ENCODE data around the gene PTPRN2.
"Not testable (repeated sequence)": the region's sequence is repeated elsewhere in the genome, so short reads cannot be mapped to it uniquely, and the experiment has no call there.

Gene PTPRN2

DNA sequence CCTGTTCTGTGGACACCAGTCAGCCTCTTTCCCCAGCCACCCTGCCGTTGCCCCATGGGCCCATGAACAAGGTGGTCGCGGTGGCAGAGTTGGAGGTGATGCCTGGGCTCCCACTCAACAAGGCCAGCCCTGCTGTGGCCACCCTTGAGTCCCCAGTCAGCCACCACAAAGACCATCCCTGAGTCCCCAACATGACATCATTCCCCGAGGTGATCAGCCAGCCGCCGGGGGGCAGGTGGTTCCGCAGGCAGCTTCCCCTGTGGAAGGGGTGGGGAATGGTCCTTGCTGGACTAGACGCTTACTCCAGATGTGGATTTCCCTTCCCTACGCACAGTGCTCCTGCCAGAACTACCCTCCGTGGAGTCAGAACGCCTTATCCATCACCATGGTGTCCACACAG is 271.7 kb downstream of the PTPRN2 start:
- DNase-seq = no peak

DNA sequence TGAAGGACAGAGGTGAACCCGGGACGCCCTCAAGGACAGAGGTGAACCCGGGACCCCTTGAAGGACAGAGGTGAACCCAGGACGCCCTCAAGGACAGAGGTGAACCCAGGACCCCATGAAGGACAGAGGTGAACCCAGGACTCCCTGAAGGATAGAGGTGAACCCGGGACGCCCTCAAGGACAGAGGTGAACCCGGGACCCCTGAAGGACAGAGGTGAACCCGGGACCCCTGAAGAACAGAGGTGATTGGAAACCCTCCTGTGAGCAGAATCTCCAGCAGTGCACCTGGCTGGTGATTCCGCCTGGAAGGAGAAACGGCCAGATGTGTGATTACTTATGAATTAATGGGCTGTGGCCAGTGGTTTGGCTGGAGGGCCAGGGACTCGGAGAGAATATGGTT is 272.3 kb downstream of the PTPRN2 start:
- no peak for DNase-seq

DNA sequence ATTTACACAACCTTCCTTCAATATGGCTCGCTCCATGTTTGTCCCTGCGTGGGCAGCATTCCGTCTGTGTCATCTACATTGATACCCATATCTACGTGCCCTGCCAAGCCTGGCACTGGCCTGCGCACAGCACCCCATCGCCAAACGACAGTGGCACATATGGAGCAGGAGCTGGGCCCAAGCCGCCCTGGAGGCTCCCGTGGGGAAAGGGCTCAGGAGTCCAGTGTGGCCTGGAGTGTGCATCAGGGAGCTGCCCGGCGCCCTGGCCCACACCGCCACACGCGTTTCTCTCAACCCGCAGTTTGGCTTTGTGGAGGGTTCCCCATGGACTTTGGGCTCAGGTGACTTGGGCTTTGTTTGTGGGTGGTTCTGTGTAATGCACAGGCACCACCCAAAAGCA is 273.2 kb downstream of the PTPRN2 start:
- DNase-seq = no peak

DNA sequence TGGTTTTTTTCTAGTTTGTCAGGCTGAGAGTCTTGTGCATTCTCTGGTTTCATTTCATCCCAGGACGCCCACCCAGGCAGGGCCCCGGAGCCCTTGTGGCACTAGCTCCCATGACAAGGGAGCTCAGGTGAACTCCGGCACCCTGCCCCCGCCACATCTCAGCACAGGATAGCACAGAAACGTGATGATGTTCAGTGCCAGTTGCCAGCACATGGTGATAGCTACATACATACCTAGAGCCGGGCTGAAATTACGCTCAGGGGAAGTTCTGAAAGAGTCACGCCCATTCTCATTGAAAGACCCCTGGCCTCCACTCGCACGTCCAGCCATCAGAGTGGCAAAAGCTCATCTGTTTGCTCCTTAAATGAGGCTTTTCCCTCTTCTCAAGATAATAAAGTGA is 273.7 kb downstream of the PTPRN2 start:
- DNase-seq = no peak

DNA sequence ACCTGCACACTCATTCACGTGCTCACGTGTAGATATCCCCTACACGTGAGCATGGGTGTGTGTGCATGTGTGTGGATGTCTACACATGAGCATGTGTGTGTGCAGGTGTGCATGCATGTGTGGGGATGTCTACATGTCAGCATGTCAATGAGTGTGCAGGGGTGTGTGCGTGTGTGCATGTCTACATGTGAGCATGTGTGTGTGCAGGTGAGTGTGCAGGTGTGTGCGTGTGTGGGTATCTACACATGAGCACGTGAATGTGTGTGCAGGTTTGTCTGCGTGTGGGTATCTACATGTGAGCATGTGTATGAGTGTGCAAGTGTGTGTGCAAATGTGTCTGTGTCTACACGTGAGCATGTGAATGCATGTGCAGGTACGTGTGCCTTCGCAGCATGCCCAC is 274.8 kb downstream of the PTPRN2 start:
- DNase-seq = no peak

DNA sequence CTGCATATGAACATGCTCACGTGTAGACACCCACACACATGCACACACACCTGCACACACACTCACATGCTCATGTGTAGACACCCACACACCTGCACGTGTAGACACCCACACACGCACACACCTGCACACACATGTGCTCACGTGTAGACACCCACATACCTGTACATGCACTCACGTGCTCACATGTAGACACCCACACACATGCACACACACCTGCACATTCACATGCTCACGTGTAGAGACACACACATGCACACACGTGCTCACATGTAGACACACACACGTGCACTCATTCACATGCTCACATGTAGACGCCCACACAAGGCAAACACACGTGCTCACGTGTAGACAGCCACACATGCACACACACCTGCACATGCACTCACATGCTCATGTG is 275.8 kb downstream of the PTPRN2 start:
- DNase-seq = no peak

DNA sequence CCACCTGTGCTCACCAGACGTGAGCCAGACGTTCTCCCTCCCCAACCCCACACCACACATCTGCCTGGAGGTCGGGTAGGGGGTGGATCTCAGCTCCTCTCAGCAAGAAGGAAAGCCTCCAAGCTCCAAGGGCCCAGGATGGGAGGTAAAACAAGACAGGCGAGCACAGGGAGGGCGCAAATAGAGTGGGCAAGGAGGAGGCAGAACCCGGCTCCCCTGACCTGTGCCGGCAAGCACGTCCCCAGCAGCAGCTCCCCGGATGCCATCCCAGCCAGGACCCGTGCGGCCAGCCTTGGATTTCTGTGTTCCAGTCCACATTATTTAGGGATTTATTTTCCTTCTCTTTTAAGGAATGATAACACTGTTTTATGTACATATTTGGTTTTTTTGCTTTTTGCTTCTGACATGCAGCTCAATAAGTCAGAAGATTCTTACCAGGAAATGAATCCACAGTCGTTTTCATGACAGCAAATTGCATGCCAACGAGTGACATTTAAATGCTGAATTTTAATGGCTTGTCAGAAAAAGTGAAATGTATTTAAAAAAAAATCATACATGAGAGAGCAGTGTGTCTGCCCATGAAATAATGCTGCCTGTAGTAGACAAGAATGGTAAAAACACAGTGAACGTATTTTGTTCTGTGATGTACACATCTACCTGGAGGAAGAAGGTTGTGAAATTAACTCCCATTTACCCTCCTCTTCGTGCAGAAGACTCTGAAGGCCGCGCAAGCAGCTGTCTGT is 276.5 kb downstream of the PTPRN2 start:
- DNase-seq = no peak

DNA sequence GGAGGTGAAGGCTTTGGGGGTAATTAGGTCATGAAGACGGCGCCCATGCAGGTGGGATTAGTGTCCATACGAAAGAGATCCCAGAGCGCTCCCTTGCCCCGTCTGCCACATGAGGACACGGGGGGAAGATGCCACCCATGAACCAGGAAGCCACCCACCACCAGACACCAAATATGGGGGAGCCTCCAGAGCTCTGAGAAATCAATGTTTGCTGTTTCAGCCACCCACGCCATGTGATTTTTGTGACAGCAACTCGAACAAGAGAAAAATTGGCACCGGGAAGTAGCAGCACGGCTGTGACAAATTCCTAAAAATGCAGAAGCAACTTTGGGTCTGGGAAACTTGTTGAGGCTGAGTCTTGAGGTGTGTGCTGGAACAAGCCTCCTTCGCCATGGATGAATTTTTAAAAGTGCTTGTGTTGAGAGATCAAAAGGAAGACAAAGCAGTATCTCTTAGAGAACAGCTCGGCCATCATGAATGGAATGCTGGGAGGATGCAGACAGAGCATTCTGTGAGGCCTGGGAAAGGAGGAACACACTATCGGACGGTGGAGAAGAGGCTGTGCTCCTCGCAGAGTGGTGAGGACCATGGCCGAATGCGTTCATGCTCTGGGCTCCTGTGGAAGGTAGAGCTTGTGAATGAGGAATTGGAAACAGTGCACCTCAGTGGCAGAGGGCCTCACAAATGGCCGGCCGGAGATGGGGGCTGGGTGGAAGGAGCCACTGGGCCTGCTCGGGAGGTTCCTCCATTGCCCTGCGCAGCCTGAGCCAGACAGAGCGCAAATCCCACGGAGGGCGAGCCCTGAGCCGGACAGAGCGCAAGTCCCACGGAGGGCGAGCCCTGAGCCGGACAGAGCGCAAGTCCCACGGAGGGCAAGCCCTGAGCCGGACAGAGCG is 277.5 kb downstream of the PTPRN2 start:
- DNase-seq = no peak

DNA sequence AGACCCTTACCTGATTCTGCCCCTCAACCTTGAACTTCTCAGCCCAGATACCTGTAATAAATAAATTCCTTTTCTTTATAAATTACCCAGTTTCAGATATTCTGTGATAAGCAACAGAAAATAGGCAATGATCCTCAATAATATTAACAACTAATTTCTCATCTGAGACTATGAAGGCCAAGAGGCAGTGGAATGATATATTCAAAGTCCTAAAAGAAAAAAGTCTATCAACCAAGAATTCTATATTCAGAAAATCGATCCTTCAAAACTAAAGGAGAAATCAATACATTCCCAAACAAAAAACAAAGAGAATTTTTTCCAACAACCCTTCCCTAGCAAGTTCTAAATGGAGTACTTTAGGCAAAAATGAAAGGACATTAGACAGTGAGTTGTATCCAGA is 279.6 kb downstream of the PTPRN2 start:
- DNase-seq = no peak

DNA sequence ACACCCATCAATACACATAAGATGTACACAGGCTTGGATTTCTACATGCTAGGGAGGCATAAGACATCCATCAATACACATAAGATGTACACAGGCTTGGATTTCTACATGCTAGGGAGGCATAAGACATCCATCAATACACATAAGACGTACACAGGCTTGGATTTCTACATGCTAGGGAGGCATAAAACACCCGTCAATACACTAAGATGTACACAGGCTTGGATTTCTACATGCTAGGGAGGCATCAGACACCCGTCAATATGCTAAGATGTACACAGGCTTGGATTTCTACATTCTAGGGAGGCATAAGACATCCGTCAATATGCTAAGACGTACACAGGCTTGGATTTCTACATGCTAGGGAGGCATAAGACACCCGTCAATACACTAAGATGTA is 283.6 kb downstream of the PTPRN2 start:
- not testable (repeated sequence) for DNase-seq

DNA sequence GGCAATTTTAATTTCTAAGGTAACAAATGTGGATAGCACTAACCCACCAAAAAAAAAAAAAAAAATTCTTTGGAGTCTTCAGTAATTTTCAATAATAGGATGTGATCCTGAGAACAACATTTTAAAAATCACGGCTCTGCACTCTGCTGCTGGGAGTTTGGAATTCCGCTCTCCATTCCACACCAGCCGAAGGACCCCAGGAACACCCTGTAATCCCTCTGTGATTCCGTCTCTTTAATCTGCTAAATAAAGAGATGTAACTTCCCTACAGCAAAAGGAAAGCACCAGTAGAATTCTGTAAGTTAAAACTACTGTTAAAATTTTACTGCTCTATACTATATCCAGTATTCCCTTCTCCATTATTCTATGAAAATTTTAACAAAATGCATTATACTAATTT is 284.5 kb downstream of the PTPRN2 start:
- DNase-seq = no peak

DNA sequence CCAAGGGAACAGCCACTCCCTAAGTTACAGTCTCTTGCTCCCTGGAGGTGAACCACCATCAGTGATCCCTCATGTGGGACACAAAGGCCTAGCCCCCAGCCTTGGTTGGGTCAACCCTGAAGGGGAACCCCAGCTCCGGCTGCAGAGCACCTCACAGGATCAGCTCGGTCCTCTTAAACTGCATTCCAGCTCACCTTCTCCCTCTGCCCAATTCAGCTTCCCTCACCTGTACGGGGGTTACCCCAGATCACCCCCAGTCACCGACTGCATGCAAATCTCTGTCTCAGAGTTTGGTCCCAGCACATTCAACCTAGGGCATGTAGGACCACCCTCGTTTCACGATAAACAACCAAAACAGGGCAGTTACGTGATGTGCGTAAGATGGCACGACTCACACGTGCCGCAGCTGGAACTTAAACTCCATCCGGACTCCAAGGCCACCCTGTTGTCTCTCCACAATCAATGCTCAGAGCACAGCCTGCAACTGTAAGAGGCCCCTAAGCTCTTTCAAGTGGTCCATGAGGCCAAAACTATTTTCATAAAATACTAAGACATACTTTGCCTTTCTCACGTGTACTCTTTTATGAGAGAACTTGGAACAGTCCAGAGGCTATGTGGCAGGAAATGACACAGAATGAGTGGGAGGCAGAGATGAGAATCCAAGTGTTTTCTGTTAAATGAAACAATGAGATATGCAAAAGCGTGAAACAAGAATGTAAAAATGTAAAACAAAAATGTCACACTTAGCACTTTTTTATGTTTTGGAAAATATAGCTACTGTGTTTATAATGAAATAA is 285.2 kb downstream of the PTPRN2 start:
- DNase-seq = no peak

DNA sequence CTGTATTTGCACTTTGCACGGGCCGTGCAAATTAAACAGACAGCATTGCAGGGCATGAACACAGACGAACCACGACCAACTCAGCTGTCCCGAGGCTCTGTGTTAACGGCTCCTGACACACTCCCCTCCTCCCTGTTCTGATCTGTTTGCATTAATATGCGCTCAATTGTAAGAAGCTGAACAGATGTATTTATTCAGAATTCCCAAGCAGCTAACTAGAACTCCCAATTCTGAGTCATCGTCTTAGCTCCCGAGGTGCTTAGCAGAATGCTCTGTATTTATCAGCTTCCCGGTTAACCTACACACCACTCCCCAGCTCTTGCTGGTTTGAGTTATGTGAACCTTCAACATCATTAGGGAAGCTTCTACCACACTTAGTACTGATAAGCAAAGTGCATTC is 286.4 kb downstream of the PTPRN2 start:
- DNase-seq = no peak

DNA sequence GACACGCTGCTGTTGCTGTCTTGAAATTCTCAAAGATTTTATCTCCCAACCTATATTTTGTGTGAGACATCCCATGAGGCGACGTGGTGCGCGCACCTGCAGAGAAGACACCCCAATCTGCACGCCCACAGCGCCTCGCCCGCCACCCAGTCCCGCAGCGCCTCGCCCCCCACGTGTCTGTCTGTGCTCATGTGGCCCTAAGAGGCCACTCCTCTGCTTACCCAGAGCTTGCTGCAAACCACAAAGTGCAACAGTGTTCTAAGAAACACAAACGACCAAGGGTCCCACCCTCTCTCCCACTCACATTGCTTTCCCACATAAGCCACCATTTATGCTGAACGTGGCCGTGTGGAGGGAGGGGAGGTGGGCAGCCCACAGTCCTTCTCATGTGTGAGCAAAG is 287.2 kb downstream of the PTPRN2 start:
- no peak for DNase-seq

DNA sequence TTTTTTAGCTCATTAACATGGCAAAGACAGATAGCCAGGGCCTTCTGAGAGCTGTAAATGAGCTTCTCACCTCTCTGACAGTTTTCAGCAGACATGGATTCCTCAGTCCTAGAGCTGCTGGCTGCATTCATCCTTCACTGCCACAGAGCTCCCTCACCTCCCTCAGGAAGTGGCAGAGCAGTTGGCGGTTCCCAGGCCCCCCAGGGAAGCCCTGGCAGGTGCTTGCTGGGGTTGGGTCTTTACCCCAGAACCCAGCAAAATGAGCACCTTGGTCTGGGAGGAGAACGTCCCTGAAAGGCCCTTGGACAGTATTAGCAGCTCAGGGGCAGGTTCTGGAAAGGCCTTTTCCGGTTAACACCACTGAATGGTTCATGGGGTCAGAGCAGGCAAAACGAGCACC is 288.0 kb downstream of the PTPRN2 start:
- DNase-seq = no peak

DNA sequence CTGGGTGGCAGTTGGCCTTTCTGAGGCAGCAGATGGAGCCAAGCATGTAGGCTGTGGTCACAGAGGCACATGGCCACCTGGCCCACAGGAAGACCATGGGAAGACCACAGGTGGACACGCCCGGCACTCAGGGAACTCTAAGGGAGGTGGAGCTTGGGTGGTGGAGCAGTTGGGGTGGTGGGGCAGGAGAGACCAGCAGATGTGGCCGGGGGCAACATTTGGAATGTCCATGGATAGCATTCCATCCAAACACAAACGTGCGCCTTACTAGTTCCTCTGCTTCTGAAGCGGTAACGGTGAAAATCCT is 290.9 kb downstream of the PTPRN2 start:
- no peak for DNase-seq

DNA sequence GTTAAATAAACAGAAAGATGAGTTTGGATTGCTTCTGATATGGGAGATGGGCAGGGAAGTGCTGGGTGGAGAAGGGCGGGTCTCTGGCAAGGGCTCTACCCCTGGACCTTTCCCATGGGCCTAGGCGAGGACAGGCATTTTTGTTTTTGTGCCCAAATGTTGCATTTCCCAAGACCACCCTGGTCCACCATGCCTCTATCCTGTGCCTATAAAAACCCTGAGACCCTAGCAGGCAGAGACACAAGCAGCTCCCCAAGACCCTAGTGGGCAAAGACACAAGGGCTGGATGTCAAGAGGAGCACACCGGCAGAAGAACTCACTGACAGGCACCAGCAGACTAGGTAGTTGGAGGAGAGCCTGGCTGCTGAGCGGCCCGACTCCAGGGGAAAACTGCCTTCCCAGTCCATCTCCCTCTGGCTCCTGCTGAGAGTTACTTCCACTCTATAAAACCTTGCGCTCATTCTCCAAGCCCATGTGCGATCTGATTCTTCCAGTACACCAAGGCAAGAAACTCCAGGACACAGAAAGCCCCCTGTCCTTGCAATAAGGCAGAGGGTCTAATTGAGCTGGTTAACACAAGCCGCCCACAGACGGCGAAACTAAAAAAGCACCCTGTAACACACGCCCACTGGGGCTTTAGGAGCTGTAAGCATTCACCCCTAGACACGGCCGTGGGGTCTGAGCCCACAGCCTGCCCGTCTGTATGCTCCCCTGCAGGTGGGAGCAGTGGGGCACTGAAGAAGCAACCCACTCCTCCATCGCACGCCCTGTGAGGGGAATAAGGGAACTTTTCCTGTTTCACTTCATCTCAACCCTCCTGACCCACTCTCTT is 291.4 kb downstream of the PTPRN2 start:
- no peak for DNase-seq

DNA sequence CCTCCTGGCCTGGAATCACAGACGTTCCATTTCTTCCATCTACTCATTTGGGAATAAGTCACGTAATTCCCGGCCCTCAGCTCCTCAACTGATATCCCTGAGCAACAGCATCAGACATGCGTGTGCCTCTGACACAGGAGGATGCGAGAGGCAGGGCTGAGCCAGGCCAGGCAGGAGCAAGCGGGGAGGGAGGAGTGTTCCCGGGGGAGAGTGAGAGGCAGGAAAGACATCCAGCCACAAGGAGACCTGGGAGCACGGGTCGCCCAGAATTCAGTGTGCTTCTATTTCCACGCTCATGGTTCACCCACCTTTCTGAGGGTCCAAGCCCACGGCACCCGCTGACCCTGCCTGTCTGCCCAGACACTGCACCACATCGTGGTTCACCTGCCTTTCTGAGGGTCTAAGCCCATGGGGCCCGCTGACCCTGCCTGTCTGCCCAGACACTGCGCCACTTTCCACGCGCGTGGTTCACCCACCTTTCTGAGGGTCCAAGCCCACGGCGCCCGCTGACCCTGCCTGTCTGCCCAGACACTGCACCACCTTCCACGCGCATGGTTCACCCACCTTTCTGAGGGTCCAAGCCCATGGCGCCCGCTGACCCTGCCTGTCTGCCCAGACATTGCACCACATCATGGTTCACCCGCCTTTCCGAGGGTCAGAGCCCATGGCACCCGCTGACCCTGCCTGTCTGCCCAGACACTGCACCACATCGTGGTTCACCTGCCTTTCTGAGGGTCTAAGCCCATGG is 293.0 kb downstream of the PTPRN2 start:
- not testable (repeated sequence) for DNase-seq

DNA sequence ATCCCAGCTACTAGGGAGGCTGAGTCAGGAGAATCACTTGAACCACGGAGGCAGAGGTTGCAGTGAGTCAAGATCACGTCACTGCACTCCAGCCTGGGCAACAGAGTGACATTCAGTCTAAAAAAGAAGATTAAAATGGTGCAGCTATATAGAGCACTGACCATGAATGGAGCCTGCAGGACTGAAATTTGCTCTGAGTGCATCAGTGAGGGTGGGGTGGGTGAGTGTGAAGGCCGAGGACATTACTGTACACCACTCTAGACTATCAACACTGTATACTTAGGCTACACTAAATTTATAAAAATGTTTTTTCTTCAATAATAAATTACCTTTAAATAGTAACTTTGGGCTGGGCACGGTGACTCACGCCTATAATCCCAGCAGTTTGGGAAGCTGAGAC is 294.7 kb downstream of the PTPRN2 start:
- no peak for DNase-seq

DNA sequence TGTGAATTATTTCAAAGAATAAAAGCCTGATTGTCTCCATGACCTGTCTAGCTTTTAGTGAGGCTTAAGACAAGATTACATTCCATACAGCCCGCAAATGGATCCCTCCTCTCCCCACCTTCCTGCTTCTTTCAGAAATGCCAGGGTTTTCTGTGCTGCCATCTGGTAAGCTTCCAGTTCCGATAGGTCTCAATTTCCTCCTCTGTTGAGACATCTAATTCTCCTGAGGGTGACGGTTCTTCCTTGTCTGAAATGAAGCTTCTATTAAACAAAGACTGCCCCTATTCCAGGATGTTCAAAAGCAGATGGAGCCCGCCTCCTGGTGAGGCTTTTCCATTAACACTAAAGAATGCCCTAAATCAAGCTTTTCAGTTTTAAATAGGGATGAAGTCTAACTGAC is 295.6 kb downstream of the PTPRN2 start:
- no peak for DNase-seq

DNA sequence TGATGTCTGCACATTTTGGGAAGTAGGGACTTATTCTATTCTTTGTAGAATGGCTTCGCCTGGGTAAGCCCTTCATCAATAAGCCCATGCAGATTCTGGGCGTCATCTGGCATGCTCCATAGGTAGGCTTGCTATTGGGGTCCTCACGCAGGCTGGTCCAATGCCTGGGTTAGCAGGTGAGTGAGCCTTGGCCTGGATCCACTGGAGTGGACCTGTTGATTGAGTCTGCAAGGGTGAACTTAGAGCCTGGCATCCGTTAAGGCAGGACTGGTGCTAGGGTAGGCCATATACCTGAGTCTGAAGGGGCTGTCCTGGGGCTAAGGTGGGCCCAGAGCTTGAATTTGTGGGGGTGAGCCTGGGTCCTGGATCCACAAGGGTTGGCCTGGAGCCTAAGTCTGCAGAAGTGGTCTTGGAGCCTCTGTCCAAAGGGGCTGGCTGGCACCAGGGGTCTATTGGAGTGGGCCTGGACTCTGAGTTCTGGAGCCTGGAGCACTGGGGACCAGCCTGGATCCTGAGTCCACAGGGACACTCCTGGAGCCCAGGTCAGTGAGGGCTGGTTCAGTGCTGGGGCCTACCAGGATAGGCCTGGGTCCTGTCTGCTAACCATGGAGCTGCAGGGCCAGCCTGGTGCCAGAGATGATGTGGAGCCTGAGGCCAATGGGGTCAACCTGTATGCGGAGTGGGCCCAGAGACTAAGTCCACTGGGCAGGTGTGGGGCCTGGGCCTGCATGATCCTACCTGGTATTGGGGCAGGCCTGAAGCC is 297.7 kb downstream of the PTPRN2 start:
- DNase-seq = no peak
